ENCODE results near the gene TUBB2B.
"Not testable (repeated sequence)": the region's sequence is repeated elsewhere in the genome, so short reads cannot be mapped to it uniquely, and the experiment has no call there.

The TUBB2B gene

GRCh38 chr6:3258201-3258600 lies 30.7 kb upstream of the TUBB2B start:
- DNase-seq = no peak

DNA sequence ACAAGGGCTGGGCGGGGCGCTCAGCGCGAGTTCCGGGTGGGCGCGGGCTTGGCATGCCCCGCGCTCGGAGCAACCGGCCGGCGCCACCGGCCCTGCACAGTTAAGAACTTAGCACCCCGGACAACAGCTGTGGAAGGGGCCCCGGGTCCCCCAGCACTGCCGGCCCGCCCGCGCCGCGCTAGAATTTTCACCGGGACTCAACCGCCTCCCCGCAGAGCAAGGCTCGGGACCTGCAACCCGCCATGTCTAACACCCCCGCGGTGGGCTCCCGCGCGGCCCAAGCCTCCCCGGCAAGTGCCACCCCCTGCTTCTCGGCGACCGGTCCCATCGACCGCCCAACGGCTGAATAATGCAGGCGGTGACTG lies 26.1 kb upstream of the TUBB2B start:
- DNase-seq = no peak

GRCh38 chr6:3252861-3253596 lies 25.6 kb upstream of the TUBB2B start:
- DNase-seq = no peak

DNA sequence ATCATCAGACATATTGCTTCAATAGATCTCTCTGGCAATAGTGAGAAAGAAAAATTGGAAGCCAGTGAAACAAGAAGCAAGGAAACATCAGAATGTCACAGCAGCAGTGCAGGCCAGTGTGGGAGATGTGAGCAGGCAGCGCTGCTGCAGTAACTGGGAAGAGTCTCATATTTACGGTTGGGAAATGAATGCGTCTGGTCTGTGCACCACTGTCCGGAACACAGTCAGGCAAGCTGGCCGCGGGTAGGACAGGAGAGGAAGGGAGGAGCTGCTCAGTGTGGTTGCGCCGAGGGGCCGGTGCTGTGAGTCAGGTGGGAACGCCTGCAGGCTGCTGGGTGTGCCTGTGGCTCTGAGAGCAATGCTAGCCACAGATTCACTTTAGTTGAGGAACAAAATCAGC lies 24.9 kb upstream of the TUBB2B start:
- no peak for DNase-seq

DNA sequence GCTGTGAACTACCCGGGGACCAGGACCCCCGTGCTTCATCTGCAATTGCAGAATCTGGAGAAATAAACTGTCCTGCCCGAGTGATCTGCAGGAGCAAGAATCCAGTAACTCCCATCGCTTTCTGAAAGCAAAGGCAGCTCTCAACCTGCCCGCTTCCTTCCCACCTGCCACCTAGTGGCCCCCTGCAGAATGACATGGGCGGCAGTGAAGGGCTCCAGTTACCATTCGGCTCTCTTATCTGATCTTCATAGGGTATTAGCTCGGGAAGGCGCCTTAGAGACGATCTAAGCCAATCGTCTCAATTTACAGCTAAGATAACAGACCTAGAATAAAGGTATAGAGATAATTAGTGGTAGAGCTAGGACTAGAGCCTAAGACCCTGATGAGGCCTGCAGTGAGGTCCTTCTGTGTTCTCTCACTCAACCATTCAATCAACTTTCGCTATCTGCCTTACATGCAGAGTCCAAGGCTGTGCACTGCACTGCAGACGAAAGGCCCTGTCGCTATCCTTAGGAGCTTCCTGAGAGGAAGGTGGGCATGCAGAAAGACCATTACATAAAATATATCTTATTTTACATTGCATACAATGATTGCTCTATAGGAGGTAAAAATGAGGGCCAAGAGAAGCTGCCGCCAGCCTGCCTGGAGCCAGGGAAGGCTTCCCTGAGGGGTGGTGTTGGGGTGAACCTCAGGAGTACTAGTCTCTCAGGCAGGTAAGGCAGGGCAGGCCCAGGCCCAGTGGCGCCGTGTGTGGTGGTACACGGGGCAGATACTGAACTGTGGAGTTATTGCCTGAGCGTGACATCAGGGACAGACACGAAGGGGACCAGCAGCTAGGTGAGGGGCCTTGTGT lies 24.2 kb upstream of the TUBB2B start:
- peak; percentile 95 for DNase-seq

- DNase-seq = peak; percentile 45
These were observed 22.8 kb upstream of the TUBB2B start for GRCh38 chr6:3250231-3250675.

DNA sequence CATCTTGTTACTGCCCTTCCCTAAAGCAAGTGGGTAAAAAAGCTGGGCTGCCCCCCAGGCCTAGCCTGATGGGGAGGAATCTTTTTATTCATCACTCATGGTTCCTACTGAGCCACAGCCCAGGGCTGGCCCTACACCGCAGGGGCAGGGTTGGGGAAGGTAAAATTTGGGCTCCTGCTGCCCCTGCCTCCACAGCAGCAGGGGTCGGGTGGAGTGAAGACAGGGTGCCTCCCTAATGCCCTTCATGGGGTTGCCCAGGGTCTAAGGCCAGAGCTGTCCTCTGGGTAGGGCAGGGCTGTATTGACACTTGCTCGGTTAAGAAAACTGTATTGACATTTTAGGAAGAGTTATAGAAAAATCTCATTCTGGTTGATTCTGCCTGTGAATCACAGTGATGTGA lies 22.4 kb upstream of the TUBB2B start:
- DNase-seq = no peak

- DNase-seq = peak; percentile 91
These were observed 20.0 kb upstream of the TUBB2B start for GRCh38 chr6:3247255-3248146.

- DNase-seq = no peak
These were observed 17.8 kb upstream of the TUBB2B start for GRCh38 chr6:3245216-3245615.

- DNase-seq = not testable (repeated sequence)
These were observed 17.3 kb upstream of the TUBB2B start for GRCh38 chr6:3244832-3245161.

GRCh38 chr6:3244003-3244831 lies 16.8 kb upstream of the TUBB2B start:
- no peak for DNase-seq

- no peak for DNase-seq
These were observed 15.3 kb upstream of the TUBB2B start for GRCh38 chr6:3242768-3243167.

GRCh38 chr6:3241745-3242144 lies 14.3 kb upstream of the TUBB2B start:
- DNase-seq = not testable (repeated sequence)

DNA sequence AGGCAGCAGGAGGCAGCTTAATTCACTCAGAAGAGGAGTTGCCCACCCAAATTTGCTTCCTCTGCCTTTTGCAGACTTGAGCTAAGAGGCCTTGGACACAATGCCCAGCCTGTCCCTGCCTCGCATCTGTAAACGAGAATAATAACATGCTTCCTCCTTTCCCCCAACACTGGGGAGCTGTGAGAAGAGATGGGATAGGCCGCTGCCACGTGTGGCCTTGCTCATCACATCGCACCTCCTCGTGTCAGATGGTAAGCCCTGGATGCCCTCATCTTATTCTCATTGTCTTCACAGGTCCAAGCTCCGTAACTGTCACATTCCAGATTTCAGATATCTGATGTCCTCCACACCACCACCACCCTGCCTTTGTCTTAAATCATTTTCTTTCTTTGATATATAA lies 13.1 kb upstream of the TUBB2B start:
- peak; percentile 48 for DNase-seq

GRCh38 chr6:3239110-3239830 lies 11.8 kb upstream of the TUBB2B start:
- DNase-seq = no peak

- DNase-seq = no peak
These were observed 10.6 kb upstream of the TUBB2B start for GRCh38 chr6:3237761-3238662.

DNA sequence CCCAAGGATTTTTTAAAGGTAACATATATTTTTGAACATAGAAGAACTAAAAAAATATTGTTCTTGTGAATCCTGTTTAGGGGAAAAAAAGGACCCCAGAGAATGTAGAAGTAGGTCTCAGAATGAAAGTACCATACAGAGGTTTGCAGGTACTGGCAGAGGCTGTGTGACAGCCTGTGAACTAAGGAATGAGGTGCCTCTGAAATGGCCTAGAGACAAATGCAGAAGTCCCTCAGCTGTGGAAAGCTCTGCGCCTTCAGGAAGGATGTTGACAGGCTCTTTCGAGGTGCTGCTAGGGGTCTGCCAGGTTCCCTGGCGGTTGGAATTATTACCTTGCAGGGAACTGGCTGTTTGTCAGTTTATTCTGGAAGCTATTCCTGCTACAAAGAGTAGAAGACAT lies 8.6 kb upstream of the TUBB2B start:
- DNase-seq = no peak

DNA sequence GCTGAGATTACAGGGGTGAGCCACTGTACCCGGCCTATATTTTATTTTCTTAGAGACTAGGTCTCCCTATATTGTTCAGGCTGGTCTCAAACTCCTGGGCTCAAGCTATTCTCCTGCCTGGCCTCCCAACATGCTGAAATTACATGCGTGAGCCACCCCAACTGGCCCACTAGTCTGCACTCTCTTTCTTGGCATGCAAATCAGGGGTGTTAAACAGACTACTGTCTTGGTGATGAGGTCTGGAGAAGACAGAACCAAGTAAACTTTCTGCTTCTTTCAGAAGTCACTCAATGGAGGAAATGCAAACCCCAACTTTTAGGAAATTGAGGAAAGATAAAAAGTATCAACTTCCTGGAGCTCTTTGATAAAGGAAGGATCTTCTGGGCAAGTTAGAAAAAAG lies 8.0 kb upstream of the TUBB2B start:
- no peak for DNase-seq

GRCh38 chr6:3233904-3234303 lies 6.5 kb upstream of the TUBB2B start:
- no peak for DNase-seq

DNA sequence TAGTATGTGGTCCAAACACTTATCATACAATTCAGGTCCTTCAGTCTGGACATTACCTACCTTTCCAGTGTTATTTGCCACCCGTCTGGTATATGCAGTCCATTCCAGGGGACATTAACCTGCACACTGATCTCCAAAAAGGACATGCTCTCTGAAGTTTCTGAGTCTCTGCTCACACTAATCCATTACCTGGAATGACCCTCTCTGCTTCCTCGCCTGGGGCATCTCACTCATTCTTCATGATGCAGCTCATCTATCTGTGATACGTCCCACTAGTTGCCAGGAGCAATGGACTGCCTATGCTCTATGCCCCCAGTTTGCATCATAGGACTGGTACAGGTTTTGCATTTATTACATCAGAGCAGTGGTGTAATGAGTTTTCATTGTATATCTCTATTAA lies 5.9 kb upstream of the TUBB2B start:
- DNase-seq = peak; percentile 51
